ENCODE results near the gene EHD4.

The EHD4 gene

DNA sequence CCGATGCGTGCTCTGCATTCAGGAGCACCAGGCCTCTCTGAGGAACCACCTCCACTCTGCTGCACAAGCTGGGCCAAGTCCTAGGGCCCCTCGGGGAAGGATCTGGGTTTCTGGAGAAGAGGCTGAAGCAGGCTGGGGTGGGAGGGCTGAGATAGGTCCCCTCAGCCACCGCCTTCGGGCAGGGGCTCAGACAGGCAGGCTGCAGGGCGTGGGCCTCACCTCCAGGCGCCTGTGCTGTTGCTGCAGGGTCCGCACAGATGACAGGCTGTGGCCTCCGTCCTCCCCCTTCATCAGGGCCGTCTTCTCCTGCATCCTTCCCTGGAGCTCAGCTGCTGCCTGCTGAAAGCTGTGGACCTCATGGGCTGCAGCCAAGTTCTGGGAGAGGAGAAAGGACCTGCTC is 118.5 kb downstream of the EHD4 start:
- DNase-seq, result no peak

DNA sequence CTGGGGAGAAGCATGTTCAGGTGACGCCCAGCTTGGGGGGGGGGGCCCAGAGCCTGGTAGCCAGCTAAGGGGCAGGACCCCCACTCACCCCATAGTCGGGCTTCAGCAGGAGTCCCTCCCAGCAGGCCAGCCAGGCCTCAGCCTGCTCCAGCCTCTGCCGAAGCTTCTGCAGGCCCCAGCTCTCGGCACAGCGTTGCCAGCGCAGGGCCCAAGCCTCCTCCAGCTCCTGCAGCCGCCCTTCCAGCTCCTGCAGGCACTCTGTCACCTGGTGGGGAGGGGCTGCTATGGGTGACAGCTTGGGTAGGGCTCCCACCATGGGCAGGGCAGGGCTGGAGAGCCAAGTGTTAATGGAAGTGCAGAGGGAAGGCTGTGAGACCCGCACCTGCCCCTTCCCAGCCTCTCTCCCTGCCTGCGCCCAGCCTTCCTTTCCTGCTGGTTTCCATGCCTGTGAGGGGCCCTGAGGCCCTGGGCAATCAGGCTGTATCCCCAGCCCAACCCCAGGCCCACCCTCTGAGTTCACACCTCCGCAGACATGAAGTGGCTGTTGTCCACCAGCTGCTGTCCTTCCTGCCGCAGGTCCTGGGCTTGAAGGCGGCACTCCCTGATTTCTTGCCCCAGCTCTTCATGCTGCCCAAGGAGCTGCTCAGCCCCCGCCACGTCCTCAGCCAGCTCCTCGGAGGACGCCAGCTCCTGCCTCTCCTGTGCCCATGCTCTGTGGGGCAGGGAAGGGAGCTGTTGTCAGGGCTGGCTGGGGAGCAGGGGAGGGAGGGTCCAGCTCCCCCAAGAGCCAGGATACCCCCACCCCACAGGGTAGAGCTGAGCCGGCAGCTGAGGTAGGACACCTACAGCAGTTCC is 119.4 kb downstream of the EHD4 start:
- no peak for DNase-seq

DNA sequence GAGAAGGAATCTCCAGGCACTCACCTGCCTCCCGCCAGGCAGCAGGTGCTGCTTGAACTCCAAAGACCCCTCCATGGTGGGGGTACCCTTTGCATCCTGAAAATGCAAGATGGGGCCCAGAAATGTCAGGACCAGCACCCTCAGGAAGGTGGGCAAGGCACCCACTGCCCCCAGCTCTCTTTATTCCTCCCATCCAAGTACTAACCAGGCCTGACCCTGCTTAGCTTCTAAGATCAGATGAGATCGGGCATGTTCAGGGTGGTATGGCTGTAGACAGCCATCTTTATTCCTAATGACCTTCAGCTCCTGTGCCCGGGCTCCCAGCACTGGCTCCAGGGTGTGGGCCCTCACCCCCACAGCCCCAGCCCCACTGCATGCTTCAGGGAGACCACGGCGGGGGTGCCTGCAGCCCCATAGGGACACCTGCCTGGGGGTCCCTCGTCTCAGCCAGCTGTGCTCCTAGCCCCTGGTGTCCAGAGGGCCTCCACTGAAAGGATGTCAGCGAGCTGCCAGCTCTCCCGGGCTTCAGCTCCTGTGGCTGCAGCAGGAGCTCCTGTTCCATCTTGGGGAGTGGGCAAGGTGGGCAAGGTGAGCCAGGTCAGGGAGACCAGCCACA is 120.5 kb downstream of the EHD4 start:
- DNase-seq, result no peak

DNA sequence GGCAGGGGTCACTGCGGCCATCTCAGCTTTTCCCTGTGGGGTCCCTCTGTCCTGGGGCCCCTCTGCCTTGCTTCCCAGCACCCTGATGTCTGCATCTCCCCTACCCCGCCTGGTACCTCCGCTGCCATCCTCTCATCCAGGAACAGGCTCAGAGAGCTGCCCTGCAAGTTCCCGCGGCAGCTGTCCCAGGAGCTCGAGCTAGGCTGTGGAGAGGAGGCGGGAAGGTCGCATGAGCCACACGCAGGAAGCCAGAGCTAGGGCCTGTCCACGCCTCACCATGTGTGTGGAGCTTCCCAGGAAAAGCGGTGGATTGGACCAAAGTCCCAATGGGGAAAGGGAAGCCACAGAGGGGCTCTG is 121.2 kb downstream of the EHD4 start:
- no peak for DNase-seq

DNA sequence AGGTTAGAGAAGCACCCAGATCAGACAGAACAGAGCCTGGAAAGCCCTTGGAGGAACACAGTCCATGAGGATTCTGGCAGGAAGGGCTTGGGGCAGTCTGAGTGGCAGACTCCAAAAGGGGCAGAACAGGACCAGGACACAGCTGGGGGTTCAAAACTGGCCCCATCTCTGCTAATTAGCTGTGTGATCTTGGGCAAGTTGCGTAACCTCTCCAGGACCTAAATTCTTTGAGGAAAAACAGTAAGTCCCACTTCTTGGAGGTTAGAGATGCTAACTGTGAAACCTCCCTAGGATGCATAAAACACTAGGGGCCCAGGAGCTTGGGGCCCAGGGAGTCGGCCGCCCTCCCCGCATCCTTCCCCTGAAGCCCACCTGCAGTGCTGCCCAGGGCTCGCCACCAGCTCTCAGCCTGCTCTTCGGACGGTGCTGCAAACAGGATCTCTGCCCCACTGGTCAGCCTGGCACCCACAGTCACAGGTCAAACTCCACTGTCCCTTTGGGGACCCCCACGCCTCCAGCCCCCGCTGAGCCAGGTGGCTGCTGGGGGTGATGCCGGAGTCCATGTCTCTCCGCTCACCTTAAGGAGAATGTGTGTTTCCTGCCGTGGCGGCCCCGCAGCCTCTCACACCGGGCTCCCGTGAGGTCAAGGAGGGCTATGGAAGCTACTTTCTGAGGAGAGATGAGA is 121.7 kb downstream of the EHD4 start:
- DNase-seq, result peak; percentile 61

DNA sequence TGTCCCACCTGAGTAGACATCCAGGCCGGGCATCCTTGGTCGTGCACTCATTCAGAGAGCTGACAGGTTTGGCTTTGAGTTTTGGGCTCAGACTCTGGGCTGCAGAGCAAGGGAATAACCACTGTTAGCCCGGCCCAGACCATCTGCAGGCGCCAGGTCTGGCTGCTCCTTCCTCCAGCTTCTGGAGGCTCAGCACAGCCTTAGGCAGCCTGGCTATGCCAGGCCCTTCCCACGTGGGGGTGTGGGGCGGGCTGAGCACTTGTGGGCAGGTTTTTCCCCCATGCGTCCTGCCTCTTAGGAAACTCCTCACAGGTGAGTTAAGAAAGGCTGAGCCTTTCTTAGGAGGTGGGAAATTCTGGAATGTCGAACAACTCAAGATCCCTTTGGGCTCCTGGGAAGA is 122.5 kb downstream of the EHD4 start:
- DNase-seq, result no peak

DNA sequence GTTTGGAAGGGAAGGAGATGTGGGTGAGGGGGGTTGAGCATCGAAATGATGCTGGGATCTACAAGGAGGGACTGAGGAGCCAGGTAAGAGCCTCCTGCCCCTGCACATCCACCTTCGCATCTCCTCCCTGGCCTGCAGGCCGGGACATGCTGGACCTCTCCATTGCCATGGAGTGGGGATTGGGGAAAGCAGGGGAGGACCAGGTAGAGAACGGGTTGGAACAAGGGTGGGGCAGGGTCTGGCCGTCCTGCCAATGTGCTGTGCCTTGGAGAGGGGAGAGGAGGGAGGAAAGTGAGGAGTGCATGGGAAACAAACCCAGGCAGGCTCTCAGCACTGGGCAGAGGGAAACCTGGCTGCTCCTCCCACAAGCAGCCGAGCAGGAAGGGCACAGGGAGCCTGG is 123.2 kb downstream of the EHD4 start:
- DNase-seq, result no peak

DNA sequence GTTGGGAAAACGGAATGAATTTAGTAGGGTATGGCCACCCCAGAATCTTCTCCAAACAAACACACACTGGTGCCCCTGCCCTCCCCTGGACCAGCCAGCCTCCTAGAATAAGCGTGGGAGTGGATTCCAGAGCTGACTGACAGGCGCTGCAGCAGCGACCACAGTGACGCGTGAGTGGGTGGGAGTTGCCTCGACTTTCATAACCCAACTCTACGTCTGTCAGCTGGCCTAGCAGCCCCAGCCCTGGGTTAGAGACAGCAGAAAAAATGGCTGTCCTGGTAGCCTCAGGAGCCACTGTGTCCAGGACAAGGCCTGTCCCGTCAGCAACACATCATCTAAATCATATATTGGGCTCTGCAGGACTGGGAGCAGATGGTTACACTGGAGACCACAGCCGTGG is 123.7 kb downstream of the EHD4 start:
- no peak for DNase-seq

DNA sequence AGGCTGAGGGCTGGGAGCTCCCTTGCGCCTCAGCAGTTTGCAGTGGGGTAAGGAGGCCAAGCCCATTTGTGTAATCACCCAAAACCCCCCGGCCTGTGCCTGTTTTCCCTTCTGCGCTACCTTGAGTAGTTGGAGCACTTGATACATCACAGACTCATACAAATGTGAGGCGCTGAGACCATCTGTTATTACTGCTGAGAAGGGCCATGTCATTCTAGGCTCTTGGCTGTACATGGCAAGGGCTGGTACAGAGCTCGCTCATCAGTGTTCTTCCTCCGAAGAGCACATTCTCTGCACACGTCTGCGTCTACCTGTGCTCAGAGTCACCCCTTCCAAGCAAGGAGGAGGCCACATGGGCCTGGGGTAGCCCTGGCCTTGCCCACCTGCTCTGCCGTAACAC is 124.4 kb downstream of the EHD4 start:
- no peak for DNase-seq

DNA sequence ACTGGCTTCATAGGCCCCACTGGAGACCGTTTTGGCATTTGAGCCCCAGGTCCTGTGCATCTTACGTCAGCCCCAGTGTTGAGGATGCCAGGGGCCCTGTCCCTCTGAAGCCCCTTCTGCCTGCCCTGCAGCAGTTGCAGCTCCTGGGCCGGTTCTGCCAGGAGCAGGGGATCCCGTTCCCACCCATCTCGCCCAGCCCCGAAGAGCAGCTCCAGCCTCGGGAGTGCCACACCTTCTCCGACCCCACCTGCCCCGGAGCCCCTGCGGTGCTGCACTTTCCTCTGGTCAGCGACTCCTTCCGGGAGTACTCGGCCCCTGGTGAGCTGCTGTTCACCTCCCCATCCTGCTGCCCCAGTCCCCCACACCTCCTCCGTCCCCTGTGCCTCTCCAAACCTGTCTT is 125.2 kb downstream of the EHD4 start:
- no peak for DNase-seq
